Uterus (tissue), 4 donors: ENCODE measurements around the gene TMEM121. TPM values are rescaled to one million over a fixed set of nuclear protein-coding genes. Genes with fewer than 3 reads are reported as not detected.

Source experiments
- DNase-seq, 2 donors: peaks; one replicate each; pipeline ENCODE4 v3.0.0-alpha.2; 2019 to 2020
- H3K27ac ChIP-seq, 2 donors: fragments of 200-600 bp; sonication (generic); 1 replicate in 1 of 2; 2 replicates in 1 of 2; pipeline ENCODE4 v1.5.1; 2016 to 2018
- H3K27me3 ChIP-seq, 2 donors: fragments of 200-600 bp; sonication (generic); one replicate each; pipeline ENCODE4 v1.5.1; 2018 to 2019; ENCODE audit warnings: control low read depth in 1 of 2
- H3K36me3 ChIP-seq, 2 donors: fragments of 200-600 bp; sonication (generic); one replicate each; pipeline ENCODE4 v1.5.1; 2019; ENCODE audit warnings: control low read depth in 1 of 2
- H3K4me1 ChIP-seq, 2 donors: fragments of 200-600 bp; sonication (generic); one replicate each; pipeline ENCODE4 v1.5.1; 2018 to 2019; ENCODE audit warnings: control low read depth in 1 of 2
- H3K4me3 ChIP-seq, 2 donors: fragments of 200-600 bp; sonication (generic); 1 replicate in 1 of 2; 2 replicates in 1 of 2; pipeline ENCODE4 v1.5.1; 2018 to 2019; ENCODE audit warnings: mild to moderate bottlenecking in 1 of 2
- H3K9me3 ChIP-seq, 2 donors: fragments of 200-600 bp; sonication (generic); one replicate each; pipeline ENCODE4 v1.5.1; 2019; ENCODE audit warnings: control low read depth in 1 of 2
- POLR2A ChIP-seq, 2 donors: fragments of 450-650 bp; IDR thresholded peaks; one replicate each; pipeline ENCODE4 v1.6.1; 2016; ENCODE audit warnings: antibody characterized with exemption in 2 of 2, mild to moderate bottlenecking in 1 of 2, moderate library complexity in 1 of 2
- intact Hi-C: fragments of 100-400 bp; cut with DNase I; formaldehyde crosslinking; loops from one replicate; pipeline ENCODE4 v1.15.1; 2023; ENCODE audit warnings: low total_unique reads
- total RNA-seq, 4 donors: library from RNA; depleted of rRNA in 3 of 4; stranded (reverse); fragments of >200 nt in 3 of 4; gene quantifications; one replicate each; pipeline versions ENCODE4 v1.1.0 to v1.2.4, GENCODE V29; 2014 to 2023
- TF ChIP-seq, protein P1 (sequence below), 4 experiments: fragments of 200-600 bp in 2 of 4; fragments of 450-650 bp in 2 of 4; sonication (generic) in 2 of 4; IDR thresholded peaks; one replicate each; pipeline ENCODE4 v1.5.1; 2016 to 2019; ENCODE audit warnings: antibody characterized with exemption in 4 of 4, mild to moderate bottlenecking in 2 of 4, moderate library complexity in 1 of 4
- donor health status: DM: yes; HTN: yes; CAD: no.

TMEM121 gene
- total RNA-seq: 10 to 100 TPM in 1 of 4 donors, 1 to 10 TPM in 3; 2.0 to 42.1 (median 7.7) TPM

GRCh38 chr14:105525861-105526775, at the start of gene TMEM121:
TSS of gene TMEM121 (plus strand) at chr14:105526583. CDS start at chr14:105528835, 2,252 bp downstream.
- peak in 1 of 2 donors; percentile 39 for DNase-seq
- Histone ChIP-seq H3K4me1 (peaks cover 0 to 16% of the 10 kb centered on the region in 2 donors), H3K9me3 (no peaks in the 10 kb centered on the region), H3K27ac (peak within 1 kb of the TSS in 1 of 2 donors; percentile 60), H3K4me3 (peak within 1 kb of the TSS; percentile 50 to 73), H3K36me3 (no peaks in the 10 kb centered on the region), H3K27me3 (no peaks in the 10 kb centered on the region)
- TF ChIP-seq, protein P1, sequence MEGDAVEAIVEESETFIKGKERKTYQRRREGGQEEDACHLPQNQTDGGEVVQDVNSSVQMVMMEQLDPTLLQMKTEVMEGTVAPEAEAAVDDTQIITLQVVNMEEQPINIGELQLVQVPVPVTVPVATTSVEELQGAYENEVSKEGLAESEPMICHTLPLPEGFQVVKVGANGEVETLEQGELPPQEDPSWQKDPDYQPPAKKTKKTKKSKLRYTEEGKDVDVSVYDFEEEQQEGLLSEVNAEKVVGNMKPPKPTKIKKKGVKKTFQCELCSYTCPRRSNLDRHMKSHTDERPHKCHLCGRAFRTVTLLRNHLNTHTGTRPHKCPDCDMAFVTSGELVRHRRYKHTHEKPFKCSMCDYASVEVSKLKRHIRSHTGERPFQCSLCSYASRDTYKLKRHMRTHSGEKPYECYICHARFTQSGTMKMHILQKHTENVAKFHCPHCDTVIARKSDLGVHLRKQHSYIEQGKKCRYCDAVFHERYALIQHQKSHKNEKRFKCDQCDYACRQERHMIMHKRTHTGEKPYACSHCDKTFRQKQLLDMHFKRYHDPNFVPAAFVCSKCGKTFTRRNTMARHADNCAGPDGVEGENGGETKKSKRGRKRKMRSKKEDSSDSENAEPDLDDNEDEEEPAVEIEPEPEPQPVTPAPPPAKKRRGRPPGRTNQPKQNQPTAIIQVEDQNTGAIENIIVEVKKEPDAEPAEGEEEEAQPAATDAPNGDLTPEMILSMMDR (IDR thresholded peaks at IDR 0.05): no peak
- no peak for TF ChIP-seq POLR2A (IDR thresholded peaks at IDR 0.05)
- intact Hi-C loops: no loop called here

DNA sequence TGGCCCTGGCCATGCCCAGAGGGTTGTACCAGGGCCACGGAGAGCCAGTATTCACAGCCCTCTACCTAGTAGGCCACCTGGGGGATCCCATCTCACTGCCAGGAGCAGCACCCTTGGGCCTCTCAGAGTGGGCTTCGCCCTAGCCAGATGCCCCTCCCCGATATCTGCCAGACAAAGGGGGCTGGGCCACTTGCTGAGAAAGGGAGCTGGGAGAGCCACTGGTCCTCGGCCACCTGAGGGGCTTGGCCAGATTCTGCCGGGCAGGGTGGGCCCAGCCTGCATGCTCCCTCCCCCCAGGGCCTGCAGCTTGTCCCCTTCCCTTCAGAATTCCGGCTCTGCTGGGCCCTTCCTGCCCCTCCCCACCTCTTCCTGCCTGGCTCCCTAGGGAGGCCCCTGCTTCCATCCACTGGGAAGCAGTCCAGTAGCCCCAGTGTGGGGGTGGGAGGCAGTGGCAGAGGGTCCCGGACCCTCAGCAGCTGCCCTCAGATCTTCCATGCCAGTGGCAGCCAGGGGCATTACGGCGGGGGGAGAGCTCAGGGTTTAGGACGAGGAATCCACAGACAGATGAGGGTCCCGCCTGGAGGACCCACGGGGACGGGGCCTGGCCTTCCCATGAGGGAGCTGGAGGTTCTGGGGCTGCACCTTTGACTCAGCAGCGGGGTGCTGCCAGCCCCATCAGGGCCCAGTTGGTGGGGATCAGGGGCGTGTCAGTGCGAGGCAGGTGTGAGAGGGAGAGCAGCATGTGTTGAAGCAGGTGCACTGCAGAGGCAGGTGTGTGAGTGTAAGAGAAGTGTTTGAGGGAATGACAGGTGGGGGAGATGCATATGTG, 49.3 kb upstream of the TMEM121 start:
- no peak for DNase-seq
- Histone ChIP-seq H3K36me3 (no peaks in the 10 kb centered on the region), H3K4me1 (peaks cover 0 to 47% of the 10 kb centered on the region in 2 donors), H3K9me3 (no peaks in the 10 kb centered on the region), H3K27me3 (no peaks in the 10 kb centered on the region), H3K4me3 (no peak overlapping the region), H3K27ac (peak overlapping the region; percentile 76 to 79)
- intact Hi-C loops: no loop called here
- no peak for TF ChIP-seq POLR2A (IDR thresholded peaks at IDR 0.05)
- TF ChIP-seq, protein P1 (IDR thresholded peaks at IDR 0.05): no peak

GRCh38 chr14:105477660-105478397, 48.6 kb upstream of the TMEM121 start:
- peaks cover 0 to 51% of the 10 kb centered on the region in 2 donors for H3K4me1 ChIP-seq
- H3K27me3 ChIP-seq: no peaks in the 10 kb centered on the region
- H3K27ac ChIP-seq: no peak overlapping the region
- intact Hi-C loops: no loop called here
- H3K9me3 ChIP-seq: no peaks in the 10 kb centered on the region
- no peak for DNase-seq
- no peak overlapping the region for H3K4me3 ChIP-seq
- H3K36me3 ChIP-seq: no peaks in the 10 kb centered on the region
- TF ChIP-seq, protein P1 (IDR thresholded peaks at IDR 0.05): no peak
- no peak for TF ChIP-seq POLR2A (IDR thresholded peaks at IDR 0.05)

- intact Hi-C loops: no loop called here
- Histone ChIP-seq H3K27ac (no peak overlapping the region), H3K36me3 (no peaks in the 10 kb centered on the region), H3K9me3 (no peaks in the 10 kb centered on the region), H3K27me3 (no peaks in the 10 kb centered on the region), H3K4me3 (no peak overlapping the region), H3K4me1 (peaks cover 0 to 50% of the 10 kb centered on the region in 2 donors)
- TF ChIP-seq, protein P1 (IDR thresholded peaks at IDR 0.05): no peak
- no peak for TF ChIP-seq POLR2A (IDR thresholded peaks at IDR 0.05)
- no peak for DNase-seq
Observed at GRCh38 chr14:105478398-105479251, 47.8 kb upstream of the TMEM121 start.
